SK-N-SH treated with all-trans-retinoic acid at 6 μM for 48 hours (cell line): Measurements from ENCODE around the gene ZIC5.

ENCODE experiments used
- GLIS3 ChIP-seq: fragments of 250-450 bp; sonication (Bioruptor Pico); IDR thresholded peaks from 2 replicates; pipeline ENCODE4 v1.5.0; 2020; ENCODE audit warnings: mild to moderate bottlenecking, moderate library complexity
- SNAI2 ChIP-seq: fragments of 250-450 bp; sonication (Bioruptor Pico); IDR thresholded peaks from 2 replicates; pipeline ENCODE4 v1.5.0; 2020; ENCODE audit warnings: mild to moderate bottlenecking, moderate library complexity

GRCh38 chr13:99965329-99966000 lies 6.1 kb downstream of the ZIC5 start:
- TF ChIP-seq GLIS3 (CRISPR knock-in tag) (no peak), SNAI2 (no peak)
